GM19438 (cell line): ENCODE measurements around the gene MTIF3.
A peak's percentile ranks its signal among the peaks of the same experiment; 100 is the strongest.

Experiments
- ATAC-seq: cut with Tn5 transposase; IDR thresholded peaks from one replicate; pipeline ENCODE4 v1.9.1; 2021; ENCODE audit warnings: low read depth; ENCODE audit not compliant: unreplicated experiment

The MTIF3 gene

GRCh38 chr13:27461940-27462584 is 11.7 kb upstream of the MTIF3 start:
- ATAC-seq, result no peak

GRCh38 chr13:27455331-27455855 is 5.0 kb upstream of the MTIF3 start:
- ATAC-seq, result no peak

- no peak for ATAC-seq
Observed at GRCh38 chr13:27450921-27451471, 632 bp upstream of the MTIF3 start.

GRCh38 chr13:27449081-27449603 is 1.2 kb downstream of the MTIF3 start:
- ATAC-seq, result no peak

GRCh38 chr13:27448308-27448707 is 2.1 kb downstream of the MTIF3 start:
- no peak for ATAC-seq

- no peak for ATAC-seq
Observed at GRCh38 chr13:27446986-27447583, 3.3 kb downstream of the MTIF3 start.

GRCh38 chr13:27442797-27443196 is 7.6 kb downstream of the MTIF3 start:
- ATAC-seq, result no peak

GRCh38 chr13:27442071-27442647 is 8.2 kb downstream of the MTIF3 start:
- ATAC-seq, result no peak

- ATAC-seq, result no peak
Observed at GRCh38 chr13:27440408-27440807, 10.0 kb downstream of the MTIF3 start.

GRCh38 chr13:27437126-27437525 is 13.2 kb downstream of the MTIF3 start:
- ATAC-seq, result no peak

- no peak for ATAC-seq
Observed at GRCh38 chr13:27432611-27433210, 17.7 kb downstream of the MTIF3 start.

- ATAC-seq, result no peak
Observed at GRCh38 chr13:27432180-27432579, 18.2 kb downstream of the MTIF3 start.

- no peak for ATAC-seq
Observed at GRCh38 chr13:27428160-27428559, 22.2 kb downstream of the MTIF3 start.

- no peak for ATAC-seq
Observed at GRCh38 chr13:27427641-27428040, 22.7 kb downstream of the MTIF3 start.

- ATAC-seq, result peak; percentile 65
Observed at GRCh38 chr13:27425918-27426630, 24.3 kb downstream of the MTIF3 start.

GRCh38 chr13:27425158-27425917 is 25.0 kb downstream of the MTIF3 start:
- ATAC-seq, result peak; percentile 3

GRCh38 chr13:27424246-27425157 is 25.9 kb downstream of the MTIF3 start, which contains the start of gene GTF3A:
Gene GTF3A, plus strand, starts transcription at chr13:27424619.
- peak; percentile 61 for ATAC-seq

GRCh38 chr13:27423333-27423732 is 27.0 kb downstream of the MTIF3 start:
- no peak for ATAC-seq
